PC-9 (cell line): ENCODE results near the gene CD37.

Experiments
- CTCF ChIP-seq: fragments of 200-600 bp; sonication (generic); conservative IDR thresholded peaks from 2 replicates; pipeline ENCODE4 v1.6.1; 2017; ENCODE audit warnings: mixed run types, antibody characterized with exemption, mild to moderate bottlenecking, moderate library complexity
- EZH2 ChIP-seq: fragments of 200-600 bp; sonication (generic); IDR thresholded peaks from 2 replicates; pipeline ENCODE4 v1.8.0; 2017; ENCODE audit warnings: antibody characterized with exemption, low read depth

DNA sequence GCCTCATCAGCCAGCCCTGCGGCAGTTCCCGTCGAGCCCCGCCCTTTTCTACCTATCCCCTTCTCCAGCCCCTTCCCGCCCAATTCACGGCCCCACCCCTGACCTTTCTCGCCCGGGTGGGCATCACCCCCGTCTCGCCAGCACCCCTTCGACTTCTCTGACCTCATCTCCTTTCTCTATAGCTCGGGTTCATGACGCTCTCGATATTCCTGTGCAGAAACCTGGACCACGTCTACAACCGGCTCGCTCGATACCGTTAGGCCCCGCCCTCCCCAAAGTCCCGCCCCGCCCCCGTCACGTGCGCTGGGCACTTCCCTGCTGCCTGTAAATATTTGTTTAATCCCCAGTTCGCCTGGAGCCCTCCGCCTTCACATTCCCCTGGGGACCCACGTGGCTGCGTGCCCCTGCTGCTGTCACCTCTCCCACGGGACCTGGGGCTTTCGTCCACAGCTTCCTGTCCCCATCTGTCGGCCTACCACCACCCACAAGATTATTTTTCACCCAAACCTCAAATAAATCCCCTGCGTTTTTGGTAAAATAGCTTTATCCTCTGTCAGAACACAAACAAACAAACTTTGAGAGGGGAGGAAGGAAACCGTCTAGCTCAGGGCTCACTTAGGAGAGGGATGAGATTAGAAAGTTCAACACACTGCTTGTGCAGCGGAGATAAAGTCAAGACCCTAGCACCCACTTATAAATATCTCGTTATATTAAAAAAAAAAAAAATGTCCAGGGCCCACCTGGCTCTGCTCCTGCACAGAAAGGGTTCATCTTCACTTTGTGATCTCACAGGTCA, 5.1 kb downstream of the CD37 start:
- no peak for TF ChIP-seq CTCF
- no peak for TF ChIP-seq EZH2
